ENCODE data around the gene WDR88.

- TF ChIP-seq CTCF (IDR thresholded peaks at IDR 0.05) (no peak), POLR2A (IDR thresholded peaks at IDR 0.05) (no peak)
These were observed 39.4 kb downstream of the WDR88 start for GRCh38 chr19:33171222-33171795.

Measured in Peyer's patch (tissue), 4 donors.